ENCODE measurements around the gene ADAMTS20.

Gene ADAMTS20

GRCh38 chr12:43310596-43310995 is 241.4 kb downstream of the ADAMTS20 start:
- TF ChIP-seq CTCF (conservative IDR thresholded peaks at IDR 0.05; ENCODE audit: low read depth, low read length), result no peak
- no peak for DNase-seq (ENCODE audit: low read depth)
- no peak overlapping the region for H3K4me3 ChIP-seq (ENCODE audit: low read length)

GRCh38 chr12:43309959-43310358 is 242.0 kb downstream of the ADAMTS20 start:
- no peak for TF ChIP-seq CTCF (conservative IDR thresholded peaks at IDR 0.05; ENCODE audit: low read depth, low read length)
- no peak overlapping the region for H3K4me3 ChIP-seq (ENCODE audit: low read length)
- no peak for DNase-seq (ENCODE audit: low read depth)

GRCh38 chr12:43308776-43309175 is 243.2 kb downstream of the ADAMTS20 start:
- H3K4me3 ChIP-seq (ENCODE audit: low read length), result no peak overlapping the region
- no peak for DNase-seq (ENCODE audit: low read depth)
- TF ChIP-seq CTCF (conservative IDR thresholded peaks at IDR 0.05; ENCODE audit: low read depth, low read length), result no peak

- no peak overlapping the region for H3K4me3 ChIP-seq (ENCODE audit: low read length)
- no peak for DNase-seq (ENCODE audit: low read depth)
- no peak for TF ChIP-seq CTCF (conservative IDR thresholded peaks at IDR 0.05; ENCODE audit: low read depth, low read length)
Measured at GRCh38 chr12:43307126-43307525, 244.9 kb downstream of the ADAMTS20 start.

- TF ChIP-seq CTCF (conservative IDR thresholded peaks at IDR 0.05; ENCODE audit: low read depth, low read length), result no peak
- DNase-seq (ENCODE audit: low read depth), result no peak
- H3K4me3 ChIP-seq (ENCODE audit: low read length), result no peak overlapping the region
Measured at GRCh38 chr12:43306066-43306465, 245.9 kb downstream of the ADAMTS20 start.

- DNase-seq (ENCODE audit: low read depth), result no peak
- TF ChIP-seq CTCF (conservative IDR thresholded peaks at IDR 0.05; ENCODE audit: low read depth, low read length), result no peak
- H3K4me3 ChIP-seq (ENCODE audit: low read length), result no peak overlapping the region
Measured at GRCh38 chr12:43305065-43305464, 246.9 kb downstream of the ADAMTS20 start.

Data from retinal pigment epithelial cell (primary cell).